NCI-H2196 (cell line): ENCODE results near the gene A2ML1.
"Not testable (repeated sequence)": the region's sequence is repeated elsewhere in the genome, so short reads cannot be mapped to it uniquely, and the experiment has no call there.

Source experiments
- DNase-seq: peaks from one replicate; lab custom pipeline; 2025; ENCODE audit not compliant: unreplicated experiment; lab: John Stamatoyannopoulos, UW

The A2ML1 gene

GRCh38 chr12:8816448-8817050 lies 5.9 kb upstream of the A2ML1 start:
- no peak for DNase-seq

DNA sequence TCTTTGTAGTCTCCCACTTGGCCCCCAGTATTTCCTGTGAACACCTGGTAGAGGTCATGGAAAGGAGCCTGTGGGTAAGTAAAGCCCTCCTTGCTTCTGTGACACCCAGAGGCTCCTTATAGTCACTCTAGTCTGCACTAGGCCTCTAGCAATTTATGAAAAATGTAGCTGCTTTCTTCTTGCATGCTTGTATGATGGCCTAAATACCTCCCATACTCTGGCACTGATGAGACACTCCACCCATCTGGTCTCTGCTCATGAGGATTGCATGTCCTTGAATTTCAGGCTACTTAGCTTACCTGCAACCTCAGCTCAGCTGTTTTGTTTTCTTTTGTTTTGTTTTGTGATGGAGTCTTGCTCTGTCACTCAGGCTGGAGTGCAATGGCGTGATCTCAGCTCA lies 4.6 kb upstream of the A2ML1 start:
- DNase-seq = no peak

- no peak for DNase-seq
These were observed 3.9 kb upstream of the A2ML1 start for GRCh38 chr12:8818526-8818925.

GRCh38 chr12:8819666-8819980 lies 2.8 kb upstream of the A2ML1 start:
- DNase-seq = no peak

GRCh38 chr12:8820676-8821407 lies 1.6 kb upstream of the A2ML1 start:
- DNase-seq = not testable (repeated sequence)

- DNase-seq = no peak
These were observed 830 bp upstream of the A2ML1 start for GRCh38 chr12:8821591-8821990.

- no peak for DNase-seq
These were observed 1.3 kb downstream of the A2ML1 start for GRCh38 chr12:8823565-8824300.

- no peak for DNase-seq
These were observed 5.3 kb downstream of the A2ML1 start for GRCh38 chr12:8827551-8828256.

- no peak for DNase-seq
These were observed 6.1 kb downstream of the A2ML1 start for GRCh38 chr12:8828257-8829124.

- no peak for DNase-seq
These were observed 6.7 kb downstream of the A2ML1 start for GRCh38 chr12:8829125-8829518.

- DNase-seq = no peak
These were observed 7.2 kb downstream of the A2ML1 start for GRCh38 chr12:8829621-8830020.

DNA sequence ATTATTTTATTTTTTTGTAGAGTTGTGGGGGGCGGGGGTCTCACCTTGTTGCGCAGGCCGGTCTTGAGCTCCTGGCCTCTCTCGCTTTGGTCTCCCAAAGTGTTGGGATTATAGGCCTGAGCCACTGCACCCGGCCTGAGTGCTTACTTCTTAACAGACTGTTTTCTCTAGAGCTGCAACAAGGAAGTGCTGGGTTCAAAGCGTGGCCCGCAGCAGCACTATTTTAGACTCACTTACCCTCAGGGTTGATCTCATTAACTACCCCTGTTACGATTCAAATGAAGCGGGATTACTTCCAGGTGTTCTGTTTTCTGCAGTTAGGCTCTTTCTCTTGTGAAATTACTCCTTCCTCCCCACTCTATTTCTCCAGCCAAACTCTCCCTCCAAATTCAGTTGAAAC lies 8.7 kb downstream of the A2ML1 start:
- DNase-seq = no peak

DNA sequence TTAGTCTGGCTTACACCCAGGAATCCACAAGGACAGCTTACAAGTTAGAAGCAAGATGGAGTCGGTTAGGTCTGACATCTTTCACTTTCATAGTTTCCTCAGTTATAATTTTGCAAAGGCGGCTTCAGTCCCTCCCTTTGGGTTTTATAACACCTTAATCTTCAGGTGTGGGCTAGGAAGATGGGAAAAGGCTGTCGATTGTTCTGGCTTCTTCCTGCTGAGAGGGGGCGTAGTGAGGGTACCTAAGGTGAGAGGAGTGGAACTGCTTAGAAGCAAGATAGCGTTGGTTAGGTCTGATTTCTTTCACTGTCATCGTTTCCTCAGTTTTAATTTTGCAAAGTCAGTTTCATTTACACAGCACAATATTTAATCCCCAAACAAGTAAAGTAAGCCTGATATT lies 10.1 kb downstream of the A2ML1 start:
- DNase-seq = no peak

DNA sequence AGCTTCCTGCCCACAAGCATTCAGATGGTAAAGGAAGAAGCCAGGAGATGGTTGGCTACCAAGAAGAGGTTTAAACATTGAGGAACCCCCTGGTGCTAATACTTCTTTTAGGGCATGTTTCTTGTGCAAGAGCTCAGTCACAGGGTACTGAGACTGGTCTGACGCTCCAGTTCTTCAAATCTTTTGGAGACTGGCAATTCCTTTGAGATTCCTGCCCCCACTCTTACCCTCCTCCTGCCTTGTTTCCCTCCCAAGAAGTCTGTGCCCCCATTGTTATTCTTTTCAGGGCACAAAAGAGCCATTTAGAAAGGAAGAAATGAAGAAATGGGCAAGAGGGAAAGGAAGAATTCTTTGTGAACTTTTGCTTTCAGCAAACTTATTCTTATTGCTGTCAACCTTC lies 11.8 kb downstream of the A2ML1 start:
- DNase-seq = no peak

- no peak for DNase-seq
These were observed 14.9 kb downstream of the A2ML1 start for GRCh38 chr12:8837291-8837690.

- no peak for DNase-seq
These were observed 17.9 kb downstream of the A2ML1 start for GRCh38 chr12:8840321-8840720.

DNA sequence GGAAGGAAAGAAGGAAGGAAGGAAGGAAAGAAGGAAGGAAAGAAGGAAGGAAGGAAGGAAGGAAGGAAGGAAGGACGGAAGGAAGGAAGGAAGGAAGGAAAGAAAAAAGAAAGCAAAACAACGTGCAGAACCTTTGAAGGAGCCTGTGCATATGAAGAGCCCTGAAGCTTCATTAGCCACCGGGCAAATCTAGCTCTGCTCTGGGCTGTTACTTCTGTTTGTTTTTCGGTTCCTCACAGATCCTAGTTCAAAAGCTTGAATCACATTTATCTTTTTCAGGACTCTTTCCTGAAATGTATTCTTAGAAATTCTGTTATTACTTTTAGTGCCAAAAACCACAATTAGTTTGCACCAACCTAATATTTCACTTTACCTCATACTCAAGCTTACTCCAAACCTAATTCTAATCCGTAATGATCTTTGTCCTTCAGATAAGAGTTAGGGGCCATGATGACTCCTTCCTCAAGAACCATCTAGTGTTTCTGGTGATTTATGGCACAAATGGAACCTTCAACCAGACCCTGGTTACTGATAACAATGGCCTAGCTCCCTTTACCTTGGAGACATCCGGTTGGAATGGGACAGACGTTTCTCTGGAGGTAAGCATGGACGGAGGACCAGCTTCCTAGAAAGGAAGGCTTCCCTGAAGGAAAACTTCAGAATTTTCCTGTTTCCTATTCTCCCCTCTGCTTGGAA lies 18.7 kb downstream of the A2ML1 start:
- DNase-seq = no peak

GRCh38 chr12:8841778-8842177 lies 19.4 kb downstream of the A2ML1 start:
- DNase-seq = no peak

- no peak for DNase-seq
These were observed 22.2 kb downstream of the A2ML1 start for GRCh38 chr12:8844665-8845064.

- no peak for DNase-seq
These were observed 23.9 kb downstream of the A2ML1 start for GRCh38 chr12:8846305-8846704.
